GM12878 (cell line): ENCODE data around the gene NOP53. TPM values are rescaled to one million over a fixed set of nuclear protein-coding genes. Genes with fewer than 3 reads are reported as not detected.

Experiments
- ATAC-seq: fragments of 200-7000 bp; cut with Tn5 transposase; 3 replicates; pipeline ENCODE4 v1.9.1; 2020; ENCODE audit warnings: mild to moderate bottlenecking, moderate library complexity
- BruUV-seq: library from RNA; stranded (reverse); fragments of 400-500 nt; replicated peaks from 2 replicates; lab custom pipeline; 2021; lab: Mats Ljungman, UMichigan
- CTCF ChIA-PET: fragments of 300-600 bp; sonication (Branson Sonifier 250); formaldehyde crosslinking; extraction: SDS; loops from one replicate; lab custom pipeline; 2021; ENCODE audit warnings: inconsistent platforms; lab: Yijun Ruan, JAX
- POLR2A ChIA-PET: fragments of 350-600 bp; formaldehyde crosslinking; extraction: SDS; loops from one replicate; lab custom pipeline; 2021; ENCODE audit warnings: inconsistent platforms; lab: Charles Lee
- RAD21 ChIA-PET: fragments of 300-600 bp; sonication (Branson Sonifier 250); formaldehyde crosslinking; loops from one replicate; lab custom pipeline; 2023; ENCODE audit warnings: antibody characterized with exemption; ENCODE audit not compliant: unreplicated experiment; lab: Charles Lee
- SMC1A ChIA-PET: fragments of 300-600 bp; sonication (Branson Sonifier 250); formaldehyde crosslinking; loops from one replicate; lab custom pipeline; 2023; ENCODE audit not compliant: unreplicated experiment, uncharacterized antibody; lab: Charles Lee
- DNase-seq: peaks from one replicate; pipeline ENCODE4 v3.0.0-alpha.2; 2011; ENCODE audit warnings: low read depth, low spot score
- FAIRE-seq: peaks from 3 replicates; lab custom pipeline; 2011; peaks lifted over from hg19 to GRCh38; lab: Jason Lieb, UNC
- H2AFZ ChIP-seq: 2 replicates; pipeline ENCODE4 v1.6.0; 2011; ENCODE audit warnings: low read depth, low read length, control low read depth; ENCODE audit not compliant: control insufficient read depth
- H3K27ac ChIP-seq: 2 replicates; pipeline ENCODE4 v1.5.1; 2011; ENCODE audit warnings: control low read depth; ENCODE audit not compliant: control insufficient read depth, insufficient read depth
- H3K27me3 ChIP-seq, 2 experiments: replicated peaks in 1 of 2; 2 replicates each; pipeline versions ENCODE4 v1.6.0 to v1.6.1; 2011; ENCODE audit warnings: low read length in 1 of 2; ENCODE audit not compliant: control insufficient read depth in 2 of 2, insufficient read depth in 2 of 2
- H3K36me3 ChIP-seq, 2 experiments: 2 replicates each; pipeline ENCODE4 v1.5.1; 2011; ENCODE audit warnings: low read length in 1 of 2; ENCODE audit not compliant: control insufficient read depth in 2 of 2, insufficient read depth in 2 of 2
- H3K4me1 ChIP-seq: 2 replicates; pipeline ENCODE4 v1.6.1; 2011; ENCODE audit warnings: mild to moderate bottlenecking, low read length, moderate library complexity, mixed read lengths; ENCODE audit not compliant: control insufficient read depth, insufficient read depth
- H3K4me2 ChIP-seq: 2 replicates; pipeline ENCODE4 v1.6.0; 2011; ENCODE audit warnings: control low read depth; ENCODE audit not compliant: control insufficient read depth, insufficient read depth
- H3K4me3 ChIP-seq: fragments of 200-600 bp; sonication (generic); 2 replicates; pipeline ENCODE4 v1.5.1; 2016
- H3K79me2 ChIP-seq: 2 replicates; pipeline ENCODE4 v1.6.0; 2011; ENCODE audit warnings: low read length; ENCODE audit not compliant: control insufficient read depth, insufficient read depth
- H3K9ac ChIP-seq: 2 replicates; pipeline ENCODE4 v1.8.0; 2011; ENCODE audit warnings: low read length, control low read depth, mixed read lengths; ENCODE audit not compliant: control insufficient read depth, insufficient read depth
- H3K9me3 ChIP-seq: replicated peaks from 3 replicates; pipeline ENCODE4 v1.5.1; 2011; ENCODE audit warnings: mild to moderate bottlenecking, low read length; ENCODE audit not compliant: control insufficient read depth, insufficient read depth
- H4K20me1 ChIP-seq: 2 replicates; pipeline ENCODE4 v1.6.0; 2011; ENCODE audit not compliant: control insufficient read depth, insufficient read depth
- FOXK2 ChIP-seq: fragments of 450-650 bp; IDR thresholded peaks from 2 replicates; pipeline ENCODE4 v1.6.1; 2017; ENCODE audit warnings: mild to moderate bottlenecking, moderate library complexity
- GATAD2B ChIP-seq: fragments of 450-650 bp; conservative IDR thresholded peaks from 2 replicates; pipeline ENCODE4 v1.6.1; 2017; ENCODE audit warnings: low read depth, mild to moderate bottlenecking, moderate library complexity
- HSF1 ChIP-seq: fragments of 150-350 bp; IDR thresholded peaks from 2 replicates; pipeline ENCODE4 v1.6.1; 2014; ENCODE audit warnings: mild to moderate bottlenecking, low read depth, low read length
- MEF2A ChIP-seq: IDR thresholded peaks from 2 replicates; pipeline ENCODE4 v1.6.1; 2011; ENCODE audit warnings: low read depth, mild to moderate bottlenecking, low read length, moderate library complexity; ENCODE audit not compliant: insufficient read depth
- SMARCA5 ChIP-seq: fragments of 450-650 bp; IDR thresholded peaks from 2 replicates; pipeline ENCODE4 v1.6.1; 2017; ENCODE audit warnings: mild to moderate bottlenecking
- SP1 ChIP-seq: IDR thresholded peaks from one replicate; pipeline ENCODE4 v1.6.1; 2011; ENCODE audit warnings: low read depth, low read length
- TBL1XR1 ChIP-seq: IDR thresholded peaks from 2 replicates; pipeline ENCODE4 v1.6.1; 2012; ENCODE audit warnings: low read depth, low read length, improper control_type of control experiment
- WGBS: methylation state at CpG from one replicate; pipeline ENCODE4 v1.1.6; 2016; ENCODE audit warnings: low lambda C conversion rate; ENCODE audit not compliant: insufficient replicate concordance, insufficient coverage; ENCODE audit errors: missing lambda C conversion rate; 5-methylcytosine and 5-hydroxymethylcytosine counted together
- in situ Hi-C: fragments of 300-500 bp; cut with MboI; formaldehyde crosslinking; loops from 9 replicates; pipeline ENCODE4 v1.14.3; 2018; ENCODE audit warnings: mixed read lengths
- intact Hi-C: fragments of 100-400 bp; cut with micrococcal nuclease; formaldehyde crosslinking; loops from one replicate; pipeline ENCODE4 v1.14.2; 2022; ENCODE audit not compliant: unreplicated experiment
- polyA plus RNA-seq, 11 experiments: library from polyadenylated mRNA; depleted of rRNA in 4 of 11; unstranded in 6 of 11; stranded (reverse) in 5 of 11; fragments of >200 nt; fragmentation: Nextera tagmentation in 4 of 11; fragmentation: Illumina TruSeq in 1 of 11; extraction: Ambion mirVana in 4 of 11; extraction: Trizol in 1 of 11; gene quantifications; 1 replicate in 1 of 11; 2 replicates in 10 of 11; pipeline versions ENCODE4 v1.2.1 to v1.2.3, GENCODE V29; 2011 to 2016; ENCODE audit warnings: inconsistent platforms in 2 of 11, missing spikeins in 2 of 11, low read depth in 1 of 11
- total RNA-seq, 4 experiments: library from RNA; depleted of rRNA in 3 of 4; stranded (reverse); fragments of >200 nt in 3 of 4; fragmentation: Illumina TruSeq in 1 of 4; extraction: Trizol in 1 of 4; gene quantifications; 2 replicates each; pipeline versions ENCODE4 v1.2.1 to v1.2.3, GENCODE V29; 2013 to 2021

NOP53 gene
- total and polyA plus RNA-seq, 10 of the 15 experiments (the other 5 are each of a cell fraction or from before 2014, with no cell fraction given), result 6.0 to 386 (median 167) TPM

DNA sequence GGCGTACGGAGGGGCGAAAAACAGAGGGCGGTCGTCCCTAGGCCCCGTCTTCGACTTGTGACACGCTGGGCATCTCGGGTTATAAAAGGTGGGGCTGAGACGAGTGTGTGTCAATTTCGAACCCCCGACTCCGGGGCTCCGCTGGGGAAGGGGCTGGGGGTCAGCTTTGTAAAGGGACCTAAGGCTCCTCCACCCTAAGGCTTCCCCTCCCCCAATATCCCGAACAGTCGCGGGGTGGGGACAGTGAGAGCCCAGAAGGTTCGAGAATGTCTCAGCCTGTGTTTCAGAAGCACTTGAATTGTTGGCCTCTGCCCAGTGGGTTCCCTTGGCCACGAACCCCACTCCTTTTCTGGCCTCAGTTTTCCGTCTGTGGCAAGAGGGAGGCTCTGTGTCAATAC is 33.6 kb downstream of the NOP53 start:
- Histone ChIP-seq H3K4me3 (peak overlapping the region; percentile 94), H3K9me3 (no peaks in the 10 kb centered on the region), H3K79me2 (peaks cover 18% of the 10 kb centered on the region), H3K27ac (peak overlapping the region; percentile 90), H3K4me2 (peak overlapping the region; percentile 93), H3K36me3 (no peaks in the 10 kb centered on the region; a peak in 1 of 4 replicates), H3K4me1 (peaks cover 6% of the 10 kb centered on the region), H4K20me1 (no peaks in the 10 kb centered on the region), H3K27me3 (no peaks in the 10 kb centered on the region), H3K9ac (peak overlapping the region; percentile 73), H2AFZ (peak overlapping the region; percentile 97)
- DNase-seq (no peak), ATAC-seq (peak; percentile 26), FAIRE-seq (no peak)
- WGBS, result 2% methylated on average over 15 of the region's 20 CpGs
- POLR2A ChIA-PET, result interaction anchor here (0.6 kb wide), 1 partner anchor 1627 kb away, joined by 5 read pairs; no protein-coding TSS in a partner anchor
- no peak for TF ChIP-seq GATAD2B
- no peak for TF ChIP-seq FOXK2
- no peak for TF ChIP-seq TBL1XR1
- no peak for TF ChIP-seq SP1
- no peak for TF ChIP-seq MEF2A
- peak; percentile 89; the same call in 1 of the 2 replicates for TF ChIP-seq HSF1
- TF ChIP-seq SMARCA5, result no peak
- CTCF ChIA-PET, result no interaction called here
- SMC1A ChIA-PET, result no interaction called here
- TSS peak; percentile 79 for BruUV-seq
- intact Hi-C loops, result no loop called here
- RAD21 ChIA-PET, result no interaction called here
- in situ Hi-C loops, result no loop called here
